HG03342 (cell line): Measurements from ENCODE around the gene SLC26A11.
A peak's percentile ranks its signal among the peaks of the same experiment; 100 is the strongest.

Experiments used
- ATAC-seq: cut with Tn5 transposase; IDR thresholded peaks from one replicate; pipeline ENCODE4 v1.9.1; 2021; ENCODE audit warnings: mild to moderate bottlenecking, moderate library complexity; ENCODE audit not compliant: unreplicated experiment

SLC26A11 gene

GRCh38 chr17:80216473-80217456 is 3.5 kb upstream of the SLC26A11 start:
- no peak for ATAC-seq

GRCh38 chr17:80217703-80218362 is 2.4 kb upstream of the SLC26A11 start:
- ATAC-seq = no peak

GRCh38 chr17:80218391-80218790 is 1.8 kb upstream of the SLC26A11 start:
- no peak for ATAC-seq

GRCh38 chr17:80219013-80219762 is 1.0 kb upstream of the SLC26A11 start:
- ATAC-seq = peak; percentile 69

- peak; percentile 24 for ATAC-seq
These were observed 519 bp upstream of the SLC26A11 start for GRCh38 chr17:80219763-80220053.

GRCh38 chr17:80220736-80221215 is 549 bp downstream of the SLC26A11 start:
- no peak for ATAC-seq

- ATAC-seq = no peak
These were observed 1.3 kb downstream of the SLC26A11 start for GRCh38 chr17:80221351-80222105.

- ATAC-seq = no peak
These were observed 2.3 kb downstream of the SLC26A11 start for GRCh38 chr17:80222376-80223141.

- no peak for ATAC-seq
These were observed 3.1 kb downstream of the SLC26A11 start for GRCh38 chr17:80223142-80223815.

GRCh38 chr17:80223838-80224497 is 3.7 kb downstream of the SLC26A11 start:
- ATAC-seq = no peak

GRCh38 chr17:80224683-80225082 is 4.5 kb downstream of the SLC26A11 start:
- ATAC-seq = no peak

- ATAC-seq = no peak
These were observed 5.0 kb downstream of the SLC26A11 start for GRCh38 chr17:80225230-80225629.

GRCh38 chr17:80227156-80227555 is 6.9 kb downstream of the SLC26A11 start:
- ATAC-seq = no peak

GRCh38 chr17:80227666-80228065 is 7.4 kb downstream of the SLC26A11 start:
- ATAC-seq = no peak

GRCh38 chr17:80228477-80228876 is 8.2 kb downstream of the SLC26A11 start:
- ATAC-seq = no peak

- no peak for ATAC-seq
These were observed 8.8 kb downstream of the SLC26A11 start for GRCh38 chr17:80229011-80229410.

- no peak for ATAC-seq
These were observed 12.2 kb downstream of the SLC26A11 start for GRCh38 chr17:80232438-80232837.

GRCh38 chr17:80233202-80233601 is 13.0 kb downstream of the SLC26A11 start:
- ATAC-seq = no peak

- ATAC-seq = no peak
These were observed 16.7 kb downstream of the SLC26A11 start for GRCh38 chr17:80236911-80237310.
